Measurements from ENCODE around the gene SLIT3.

Gene SLIT3

DNA sequence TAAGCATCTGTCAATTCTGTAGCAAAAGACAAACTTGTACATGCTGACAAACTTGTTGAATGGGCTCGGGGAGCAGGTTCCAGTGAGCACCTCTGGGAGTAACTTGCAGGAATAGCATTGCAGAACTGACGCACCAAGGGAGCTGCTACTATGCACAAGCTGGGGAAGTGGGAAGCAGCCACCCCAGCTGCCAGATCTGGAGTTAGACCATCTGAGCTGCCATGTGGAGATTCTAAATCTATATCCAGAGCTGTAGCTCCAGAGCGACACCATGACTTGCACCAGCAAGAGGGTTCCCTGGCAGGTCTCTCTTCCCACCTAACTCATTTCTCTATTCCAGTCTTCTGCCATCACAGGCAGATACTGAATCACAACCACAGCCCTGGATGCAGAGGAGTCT, 375.8 kb downstream of the SLIT3 start:
- DNase-seq (ENCODE audit: low spot score), result no peak

DNA sequence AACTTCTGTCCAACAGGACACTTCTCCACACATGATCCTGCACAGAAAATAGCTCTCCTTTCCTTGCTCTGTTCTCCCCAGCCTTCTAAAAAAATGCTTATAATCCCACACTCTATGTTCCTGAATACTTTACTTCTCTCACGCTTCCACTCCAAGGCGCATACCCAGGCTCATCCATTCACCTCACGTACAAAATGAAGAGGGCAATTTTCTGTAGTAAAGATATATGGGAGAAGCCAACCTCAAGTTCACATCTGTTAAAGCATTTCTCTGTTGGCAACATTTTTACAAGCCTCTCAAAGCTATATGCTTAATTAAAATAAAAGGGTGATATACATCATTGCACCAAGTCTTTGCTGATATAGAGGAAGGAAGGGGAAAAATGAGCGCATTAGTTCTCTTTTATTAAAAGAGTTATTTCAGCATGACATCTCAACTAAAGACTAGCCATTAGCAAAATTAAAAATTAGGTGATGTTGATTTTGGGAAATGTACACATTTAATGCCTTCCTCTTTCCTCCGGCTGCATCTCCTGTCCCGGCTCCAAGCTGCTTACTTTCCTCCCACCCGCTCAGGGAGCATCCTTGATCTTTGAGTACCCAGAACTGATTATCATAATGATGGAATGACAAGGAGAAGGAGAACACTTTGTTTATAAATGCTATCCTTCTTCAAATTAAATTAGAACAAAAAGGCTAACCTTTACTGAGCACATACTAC, 379.6 kb downstream of the SLIT3 start:
- DNase-seq (ENCODE audit: low spot score), result no peak

DNA sequence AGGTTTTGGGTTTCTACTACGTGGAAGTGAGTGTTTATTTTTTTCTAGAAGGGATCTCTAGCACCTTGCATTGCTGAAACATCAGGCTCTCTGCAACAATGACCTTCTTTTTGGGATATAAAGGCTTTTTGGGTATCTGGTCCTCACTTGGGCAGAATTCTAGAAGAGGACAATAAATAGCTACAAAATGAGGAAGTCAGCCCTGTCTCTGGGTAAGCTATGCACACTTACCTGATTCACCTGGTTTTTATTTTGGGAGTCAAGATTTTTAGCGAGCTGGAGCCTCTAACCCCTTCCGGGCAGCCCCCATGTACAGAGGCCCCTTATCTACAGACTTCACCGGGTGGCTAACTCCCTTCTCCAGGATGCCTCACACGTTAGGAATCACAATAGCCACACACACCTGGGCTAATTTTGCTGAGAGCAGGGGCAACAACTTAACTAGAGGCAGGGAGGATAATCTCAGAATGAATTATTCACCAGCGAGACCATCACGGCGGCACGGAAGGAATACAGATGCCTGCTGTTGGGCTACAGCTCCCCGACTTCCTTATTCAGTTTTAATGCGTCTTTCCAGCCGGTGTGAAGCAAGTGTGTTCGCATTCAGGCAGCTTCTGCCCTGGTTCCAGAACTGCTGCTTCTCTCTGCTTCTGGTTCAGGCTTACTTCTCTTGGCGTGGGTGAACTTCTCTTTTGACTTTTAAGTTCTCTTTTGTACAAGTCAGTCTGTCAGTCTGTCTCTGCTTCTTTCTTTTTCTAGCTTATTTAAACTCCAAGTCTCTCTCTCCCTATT, 380.7 kb downstream of the SLIT3 start:
- no peak for DNase-seq (ENCODE audit: low spot score)

DNA sequence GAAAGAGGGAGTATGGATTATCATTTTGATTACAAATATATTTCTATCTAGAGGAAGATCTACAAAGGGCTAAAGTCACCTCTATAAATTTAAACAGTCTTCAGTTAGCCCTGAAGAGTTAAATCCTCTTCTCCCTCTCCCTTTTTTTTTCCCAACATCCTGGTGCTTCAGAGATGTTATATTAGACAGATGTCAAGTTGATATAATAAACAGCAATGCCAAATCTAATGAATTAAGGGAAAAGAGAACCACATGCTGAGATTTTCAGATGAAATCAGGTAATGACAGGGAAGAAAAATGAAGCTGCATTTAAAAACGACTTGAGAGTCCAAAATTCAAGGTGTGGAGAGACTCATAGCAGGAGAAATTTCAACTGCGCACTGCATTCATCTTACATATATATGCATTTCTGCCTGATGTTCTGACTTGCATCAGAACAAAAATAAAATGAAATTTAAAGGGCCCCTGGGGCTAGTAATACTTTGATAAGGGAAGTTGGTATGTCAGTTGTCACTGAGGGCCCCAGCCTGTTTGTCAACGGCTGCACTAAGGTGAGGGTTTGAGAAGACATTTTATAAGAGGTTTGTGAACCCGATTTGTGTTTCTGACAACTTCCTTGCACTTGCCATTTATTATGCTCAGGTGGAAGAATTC, 382.9 kb downstream of the SLIT3 start:
- DNase-seq (ENCODE audit: low spot score), result no peak

DNA sequence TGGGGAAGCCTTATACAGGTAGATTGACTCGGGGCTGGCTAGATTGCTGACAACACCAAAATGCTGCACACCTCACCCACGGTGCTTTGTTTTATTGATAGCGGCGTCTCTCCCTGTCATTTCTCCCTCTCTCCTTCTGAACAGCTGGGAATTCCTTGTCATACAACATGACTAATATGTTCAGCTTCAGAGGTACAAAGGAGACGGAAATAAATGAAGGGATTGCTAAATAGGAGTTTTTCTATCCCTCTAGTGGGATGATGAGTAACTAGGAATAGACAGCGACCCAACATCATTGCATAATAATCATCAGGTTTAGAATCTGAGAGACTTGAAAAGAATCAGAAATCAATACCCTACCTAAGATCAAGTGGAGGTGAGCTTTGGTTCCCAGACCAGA, 384.1 kb downstream of the SLIT3 start:
- no peak for DNase-seq (ENCODE audit: low spot score)

DNA sequence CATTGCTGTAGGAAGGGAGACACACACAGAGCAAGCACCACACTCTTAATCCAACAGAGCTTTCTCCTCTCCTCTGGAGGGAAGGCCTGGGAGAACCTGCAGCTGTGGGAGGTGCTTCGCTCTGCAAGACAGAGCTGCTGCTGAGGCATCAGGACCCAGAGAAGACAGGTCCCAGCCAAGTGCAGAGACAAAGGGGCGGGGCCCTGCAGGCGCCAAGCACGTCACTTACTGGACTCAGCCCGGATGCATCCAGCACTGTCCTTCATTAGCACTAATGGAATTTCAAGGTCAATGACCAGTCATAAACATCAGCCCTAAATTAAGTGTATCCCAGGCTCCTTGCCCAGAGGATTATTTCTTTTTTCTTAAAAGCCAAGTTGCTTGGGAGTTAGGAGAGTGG, 384.7 kb downstream of the SLIT3 start:
- DNase-seq (ENCODE audit: low spot score), result no peak

DNA sequence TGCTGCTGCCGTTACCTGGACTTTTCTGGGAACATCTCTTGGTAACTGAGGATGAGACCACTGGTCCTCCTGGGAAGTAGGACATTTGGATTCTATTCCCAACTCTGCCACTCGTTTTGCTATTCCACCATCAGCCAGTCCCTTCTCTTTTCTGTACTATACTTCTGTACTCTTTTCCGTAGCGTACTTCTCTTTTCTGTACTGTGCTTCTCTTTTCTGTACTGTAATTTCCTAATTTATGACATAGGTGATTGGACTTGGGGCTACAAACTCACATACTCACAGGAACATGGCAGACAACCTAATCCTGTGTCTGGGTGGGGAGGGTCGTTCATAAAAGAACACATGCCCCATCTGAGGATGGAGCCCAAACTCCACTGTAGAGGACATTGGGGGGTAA, 386.4 kb downstream of the SLIT3 start:
- DNase-seq (ENCODE audit: low spot score), result no peak

DNA sequence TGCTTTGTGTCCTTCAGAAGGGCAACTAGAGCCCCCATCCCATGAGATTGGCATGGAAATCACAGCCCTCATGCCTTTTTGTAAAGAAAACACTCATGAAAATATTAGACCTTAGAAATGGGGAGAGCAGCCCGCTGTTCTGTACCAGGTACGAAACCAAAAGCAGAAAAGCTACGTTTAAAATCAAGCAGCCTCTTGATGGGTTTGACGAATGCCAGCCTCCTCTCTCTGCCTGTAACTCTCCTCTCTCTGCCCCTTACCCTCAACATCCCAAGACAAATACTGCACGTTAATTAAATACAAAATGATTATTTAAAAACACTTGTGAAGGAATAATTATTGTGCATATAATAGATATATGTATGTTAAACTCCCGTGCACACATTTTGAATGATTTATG, 390.1 kb downstream of the SLIT3 start:
- no peak for DNase-seq (ENCODE audit: low spot score)

DNA sequence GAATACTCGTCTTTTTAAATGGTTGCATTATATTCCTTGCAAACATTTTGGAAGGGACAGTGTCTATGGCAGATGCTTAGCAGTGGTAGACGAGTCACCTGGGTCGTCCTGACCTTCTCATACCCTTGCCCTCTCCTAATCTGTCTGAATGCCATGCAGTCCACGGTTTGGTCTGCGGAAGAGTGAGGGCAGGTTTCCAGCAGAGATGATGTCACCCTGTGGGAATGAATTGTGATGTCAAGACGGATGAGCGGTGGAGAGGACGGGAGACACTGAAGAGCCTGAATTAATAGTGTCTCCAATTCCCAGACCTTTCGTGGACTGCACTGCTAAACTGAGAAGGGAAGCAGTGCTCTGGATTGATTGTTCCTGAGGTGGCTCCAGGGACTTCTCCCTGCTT, 392.7 kb downstream of the SLIT3 start:
- no peak for DNase-seq (ENCODE audit: low spot score)

DNA sequence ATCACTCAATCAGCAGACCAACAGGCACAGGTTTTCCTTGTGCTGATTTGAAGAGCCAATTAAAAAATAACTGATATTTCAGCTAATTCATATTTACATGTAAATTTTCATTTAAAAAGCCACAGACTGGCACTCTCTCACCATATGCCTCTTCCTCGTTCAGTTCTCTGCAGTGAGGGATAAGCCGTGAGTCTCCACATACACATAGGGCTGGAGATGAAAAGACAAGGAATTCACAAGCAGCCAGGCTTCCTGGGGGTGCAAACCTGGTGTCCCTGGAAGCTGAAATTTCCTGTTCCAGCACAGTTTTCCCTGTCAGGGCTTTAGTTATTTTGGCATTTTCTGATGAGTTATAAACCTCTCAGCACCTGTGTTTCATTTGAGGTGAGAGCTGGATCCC, 397.9 kb downstream of the SLIT3 start:
- no peak for DNase-seq (ENCODE audit: low spot score)

DNA sequence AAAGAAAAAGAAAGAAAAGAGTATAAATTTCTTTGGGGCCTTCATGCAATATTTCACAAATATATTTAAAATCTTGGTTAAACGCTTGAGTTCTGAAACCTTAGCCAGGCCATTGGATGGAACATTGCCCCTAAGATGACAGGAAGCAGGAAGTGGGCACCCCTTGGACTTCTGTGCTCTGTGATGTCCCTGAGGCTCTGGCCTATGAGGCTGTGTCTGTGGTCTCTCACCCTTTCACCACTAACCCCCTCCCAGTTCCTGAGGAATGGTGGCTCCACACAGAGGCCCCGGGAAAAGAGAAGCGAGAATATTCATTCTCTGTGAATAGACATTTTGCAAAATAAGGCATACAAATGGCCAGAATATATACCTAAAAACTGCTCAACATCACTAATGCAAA, 401.3 kb downstream of the SLIT3 start:
- no peak for DNase-seq (ENCODE audit: low spot score)

DNA sequence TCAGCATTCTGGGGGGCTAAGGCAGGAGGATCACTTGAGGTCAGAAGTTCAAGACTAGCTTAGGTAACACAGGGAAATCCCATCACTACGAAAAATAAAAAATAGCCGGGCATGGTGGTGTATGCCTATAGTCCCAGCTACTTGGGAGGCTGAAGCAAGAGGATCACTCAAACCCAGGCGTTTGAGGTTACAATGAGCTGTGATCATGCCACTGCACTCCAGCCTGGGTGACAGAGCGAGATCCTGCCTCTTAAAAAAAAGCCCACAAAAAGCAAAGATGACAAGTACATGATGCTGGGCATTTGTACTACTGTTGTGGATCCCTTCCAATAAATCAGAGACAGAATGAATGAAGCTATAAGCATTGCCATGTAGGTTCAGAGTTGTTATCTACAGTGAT, 401.7 kb downstream of the SLIT3 start:
- DNase-seq (ENCODE audit: low spot score), result no peak

DNA sequence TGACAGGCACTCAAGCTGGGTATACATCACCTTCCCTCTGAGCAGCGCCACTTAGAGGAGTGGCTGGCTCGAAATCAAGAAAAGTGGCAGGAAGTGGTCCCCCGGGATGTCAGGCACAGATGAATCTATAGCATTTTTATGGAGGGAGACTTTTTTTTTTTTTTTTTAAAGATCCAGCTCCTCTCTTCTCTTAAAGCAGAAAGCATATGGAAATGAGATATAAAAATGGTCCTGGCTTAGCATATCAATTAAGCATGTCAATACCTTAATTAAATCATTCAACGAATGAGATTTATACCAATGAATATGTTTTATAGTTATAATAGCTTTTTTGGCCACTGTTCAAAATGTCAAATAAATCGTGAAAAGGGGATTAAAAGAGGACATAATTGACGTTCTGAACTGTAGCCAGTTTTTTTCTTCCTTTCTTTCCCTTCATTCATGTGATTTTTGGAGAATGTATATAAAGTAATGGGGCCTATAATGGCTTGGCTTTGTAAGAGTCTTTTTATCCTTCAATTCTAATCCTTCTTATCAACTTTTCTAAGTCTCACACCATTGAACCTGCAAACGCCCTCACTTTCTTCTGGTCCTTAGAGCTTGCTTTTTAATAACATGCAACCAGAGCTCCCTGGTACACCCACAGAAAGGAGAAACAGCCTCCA, 402.6 kb downstream of the SLIT3 start:
- no peak for DNase-seq (ENCODE audit: low spot score)

DNA sequence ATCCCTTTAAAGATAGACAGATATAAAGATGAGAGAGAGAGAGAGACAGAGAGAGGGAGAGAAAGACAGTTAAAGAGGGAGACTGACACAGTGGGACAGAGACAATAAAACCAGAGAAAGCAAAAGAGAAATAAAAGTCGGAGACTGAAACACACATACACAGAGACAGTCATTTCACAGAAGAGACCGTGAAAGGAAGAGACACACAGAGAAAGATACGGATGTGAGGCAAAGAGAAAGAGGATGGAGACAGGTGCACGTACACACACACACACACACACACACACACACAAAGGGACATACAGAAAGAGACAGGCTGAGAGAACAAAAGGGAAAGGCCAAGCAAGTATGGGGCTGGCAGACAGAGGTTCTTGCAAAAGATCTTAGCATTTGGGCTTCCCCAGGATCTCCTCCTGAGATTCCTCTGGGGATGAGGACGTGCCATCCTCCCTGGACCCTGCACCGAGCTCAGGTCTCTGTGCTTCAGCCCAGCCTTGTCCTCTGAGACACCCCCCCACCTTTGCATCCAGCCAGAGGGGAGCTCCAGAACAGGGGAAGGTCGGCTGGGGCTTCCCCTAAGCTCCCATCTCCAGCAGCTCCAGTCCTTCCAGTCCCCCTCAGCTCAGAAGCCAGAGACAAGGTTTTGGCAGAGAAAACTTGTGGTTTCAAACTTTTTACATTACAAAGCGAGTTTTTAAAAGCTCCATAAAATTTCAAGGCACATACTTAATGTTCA, 403.4 kb downstream of the SLIT3 start:
- DNase-seq (ENCODE audit: low spot score), result no peak

DNA sequence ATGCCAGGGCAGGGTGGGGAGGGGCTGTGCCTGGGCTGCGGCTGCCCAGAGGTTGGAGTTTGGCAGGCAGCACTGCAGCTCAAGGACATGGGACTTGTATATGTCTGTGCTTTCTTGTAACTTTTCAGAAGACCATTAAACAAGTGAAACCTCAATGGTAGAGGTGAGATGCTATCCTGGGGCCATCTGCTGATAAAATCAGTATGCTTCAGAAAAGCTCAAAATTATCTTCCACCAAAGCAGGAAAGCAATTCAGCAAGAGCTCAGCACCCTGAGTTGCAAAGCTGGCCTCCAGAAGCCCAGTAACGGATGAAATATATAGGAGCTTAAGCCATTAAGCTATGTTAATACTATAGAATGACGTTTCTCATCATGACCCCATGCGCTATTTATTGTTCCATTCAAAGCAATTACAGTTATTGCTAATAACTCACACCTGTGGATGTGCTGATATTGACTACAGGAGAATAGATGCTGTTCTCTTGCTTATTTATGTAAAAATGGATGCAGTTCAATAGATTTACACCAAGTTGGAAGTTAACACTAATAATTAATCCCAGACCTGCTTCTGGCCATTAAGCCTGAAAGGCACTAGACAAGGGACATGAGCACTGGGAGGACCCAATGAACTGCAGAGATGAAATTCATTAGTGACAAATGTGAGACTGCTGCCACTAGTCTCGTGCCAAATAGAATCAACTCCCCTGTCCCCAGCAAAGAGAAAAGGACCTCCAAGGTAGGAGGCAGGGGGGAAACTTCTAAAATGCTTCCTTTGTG, 405.5 kb downstream of the SLIT3 start:
- no peak for DNase-seq (ENCODE audit: low spot score)

DNA sequence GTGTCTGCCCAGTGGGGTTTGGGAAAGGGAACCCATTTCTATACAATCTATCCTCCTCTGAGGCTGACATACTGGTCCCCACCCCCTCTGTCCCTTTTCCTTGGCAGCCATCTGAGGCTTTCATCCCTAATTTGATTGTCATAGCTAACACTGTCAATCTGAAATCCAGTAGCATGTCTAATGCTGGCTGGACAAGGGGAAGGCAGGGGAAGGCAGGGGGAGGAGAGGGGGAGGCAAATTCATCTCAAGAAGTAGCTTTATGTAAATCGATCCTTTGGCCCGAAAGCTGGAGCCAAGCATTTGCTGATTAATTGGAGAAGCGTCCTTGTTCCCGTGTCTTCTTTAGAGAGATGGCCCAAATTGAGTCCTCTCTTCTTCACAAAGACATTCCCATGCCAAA, 407.7 kb downstream of the SLIT3 start:
- no peak for DNase-seq (ENCODE audit: low spot score)

DNA sequence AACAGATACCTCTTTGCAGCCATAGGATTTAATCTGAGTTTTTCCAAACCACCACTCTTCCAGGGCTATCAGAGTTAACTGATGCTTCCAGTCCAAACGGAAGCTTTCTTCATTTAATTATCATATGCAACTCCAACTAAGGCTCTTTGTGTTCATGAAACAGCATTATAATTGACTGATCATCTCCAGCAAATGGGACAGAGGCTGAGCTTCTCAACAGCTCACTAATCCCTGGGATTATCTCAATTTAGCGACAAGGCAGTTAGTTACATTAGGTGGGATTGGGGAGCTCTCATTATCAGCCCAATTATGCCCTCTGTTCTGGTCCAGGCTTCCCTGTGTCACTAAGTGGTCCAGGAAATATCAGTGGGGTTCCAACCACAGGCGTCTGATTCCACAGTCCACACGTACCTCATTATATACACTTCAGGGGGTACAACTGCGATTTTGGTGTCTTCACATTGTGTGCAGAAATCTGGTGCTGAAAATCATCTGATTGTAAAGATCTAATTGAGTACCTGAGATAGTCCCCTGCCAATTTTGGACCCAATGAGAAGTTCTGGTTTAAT, 408.2 kb downstream of the SLIT3 start:
- DNase-seq (ENCODE audit: low spot score), result no peak

DNA sequence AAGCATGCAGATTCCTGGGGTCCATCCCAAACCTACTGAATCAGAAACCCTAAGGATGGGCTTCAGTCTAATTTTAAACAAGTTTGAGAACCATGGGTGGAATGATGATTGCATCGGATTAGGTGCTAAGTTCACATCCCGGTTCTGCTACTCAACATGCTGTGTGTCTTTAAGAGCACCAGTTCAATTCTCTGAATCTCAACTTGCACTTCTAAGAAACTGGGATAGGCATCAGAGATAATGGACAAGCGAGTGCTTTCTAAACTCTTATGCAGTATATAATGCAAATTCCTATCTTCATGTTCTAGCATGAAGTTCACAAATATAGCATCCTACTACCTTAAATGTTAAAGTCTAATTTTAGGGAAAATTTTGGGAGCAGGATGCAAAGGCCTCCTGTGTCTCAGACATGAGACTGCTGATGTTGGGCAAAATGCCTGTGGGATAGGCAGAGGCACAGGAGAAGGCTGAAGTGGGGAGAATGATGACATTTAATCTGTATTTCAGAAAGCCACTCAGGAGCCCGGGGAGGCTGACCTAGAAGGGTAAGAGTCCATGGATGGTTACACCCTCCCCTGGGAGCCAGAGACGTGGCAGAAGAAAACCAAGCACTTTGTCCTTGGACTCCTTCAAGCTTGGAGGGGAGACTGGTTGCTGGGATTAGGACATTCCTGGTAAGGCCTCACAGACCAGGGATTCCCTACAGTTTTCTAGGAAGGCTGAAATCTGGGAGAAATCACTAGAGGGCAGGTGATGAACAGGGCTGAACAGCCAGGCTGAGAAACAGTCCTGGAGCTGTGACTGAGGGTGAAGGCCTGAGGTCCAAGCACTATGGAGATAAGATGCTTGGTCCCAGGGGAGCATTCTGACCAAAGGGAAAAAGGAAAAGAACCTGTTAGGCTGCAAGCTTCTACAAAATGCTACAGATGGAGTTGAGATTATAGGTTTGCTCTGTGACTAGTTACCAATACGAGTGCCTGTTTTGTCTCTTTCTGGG, 409.8 kb downstream of the SLIT3 start:
- DNase-seq (ENCODE audit: low spot score), result no peak

DNA sequence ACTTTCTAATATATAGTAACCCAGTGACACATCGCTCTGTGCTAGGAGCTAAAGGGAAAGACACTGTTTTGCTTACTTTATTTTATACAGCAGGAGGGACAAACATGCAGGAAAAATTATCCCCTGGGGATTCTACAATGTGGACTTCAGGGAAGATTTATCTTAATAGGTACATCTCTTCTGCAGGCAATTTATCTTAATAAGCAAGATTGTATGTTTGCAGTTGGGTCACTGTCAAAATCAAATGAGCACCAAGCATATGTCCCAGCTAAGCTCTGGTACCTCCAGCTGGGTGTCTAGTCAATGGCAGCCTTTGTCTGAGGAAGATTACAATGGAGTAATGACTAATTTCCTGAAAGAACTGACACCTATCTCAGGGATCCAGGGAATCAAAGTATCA, 411.9 kb downstream of the SLIT3 start:
- no peak for DNase-seq (ENCODE audit: low spot score)

DNA sequence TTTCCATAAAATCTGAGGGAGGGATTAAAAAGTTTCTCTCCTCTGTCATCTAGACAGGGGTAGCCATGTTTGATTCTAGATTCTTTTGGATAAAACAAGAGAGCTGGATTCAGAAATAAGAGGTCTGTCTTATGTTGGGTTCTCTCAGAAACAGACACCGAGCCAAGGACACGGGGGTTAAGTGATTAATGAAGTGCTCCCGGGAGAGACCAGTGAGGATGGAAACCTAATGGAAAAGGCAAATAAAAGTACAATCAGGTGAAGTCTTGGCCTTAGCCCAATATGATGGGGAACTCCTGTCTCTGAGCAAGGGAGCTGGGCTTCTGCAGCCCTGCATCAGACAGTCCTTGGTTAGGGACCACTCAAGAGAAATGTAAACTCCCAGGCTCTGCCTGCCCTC, 413.0 kb downstream of the SLIT3 start:
- no peak for DNase-seq (ENCODE audit: low spot score)
